Stomach (tissue), 9 donors: Measurements from ENCODE around the gene MAP2K4. TPM values are rescaled to one million over a fixed set of nuclear protein-coding genes. Genes with fewer than 3 reads are reported as not detected.

ENCODE experiments used
- DNase-seq, 2 donors: peaks; one replicate each; pipeline versions ENCODE4 v3.0.0 to v3.0.0-alpha.2; 2013 to 2019
- H3K27ac ChIP-seq, 5 donors: fragments of 200-600 bp in 4 of 5; sonication (generic) in 4 of 5; one replicate each; pipeline ENCODE4 v1.5.1; 2013 to 2019; ENCODE audit warnings: mild to moderate bottlenecking in 1 of 5, moderate library complexity in 1 of 5
- H3K27me3 ChIP-seq, 3 donors: fragments of 200-600 bp; sonication (generic); one replicate each; pipeline ENCODE4 v1.5.1; 2017 to 2019; ENCODE audit warnings: mixed run types in 1 of 3
- H3K36me3 ChIP-seq, 4 donors: fragments of 200-600 bp; sonication (generic); 1 replicate in 3 of 4; 2 replicates in 1 of 4; pipeline ENCODE4 v1.5.1; 2016 to 2019
- H3K4me1 ChIP-seq, 4 donors: fragments of 200-600 bp; sonication (generic); one replicate each; pipeline ENCODE4 v1.5.1; 2016 to 2019
- H3K4me3 ChIP-seq, 4 donors: fragments of 200-600 bp; sonication (generic) in 3 of 4; one replicate each; pipeline ENCODE4 v1.5.1; 2016 to 2019; ENCODE audit warnings: mild to moderate bottlenecking in 1 of 4
- H3K9me3 ChIP-seq, 4 donors: fragments of 200-600 bp; sonication (generic); one replicate each; pipeline ENCODE4 v1.5.1; 2016 to 2019
- EP300 ChIP-seq: sonication (generic); formaldehyde crosslinking; IDR thresholded peaks from one replicate; pipeline ENCODE4 v1.6.1; 2017; ENCODE audit warnings: antibody characterized with exemption
- POLR2A ChIP-seq, 4 donors: fragments of 450-650 bp; IDR thresholded peaks; one replicate each; pipeline ENCODE4 v1.6.1; 2016; ENCODE audit warnings: antibody characterized with exemption in 4 of 4, control low read depth in 2 of 4, mild to moderate bottlenecking in 1 of 4, moderate library complexity in 1 of 4
- POLR2AphosphoS5 ChIP-seq, 3 donors: sonication (generic); formaldehyde crosslinking; IDR thresholded peaks; one replicate each; pipeline ENCODE4 v1.6.1; 2016; ENCODE audit warnings: antibody characterized with exemption in 3 of 3
- WGBS, 5 donors: extraction: QIAGEN DNeasy Blood & Tissue Kit in 3 of 5; methylation state at CpG; one replicate each; pipeline versions ENCODE4 v1.1.5 to v1.1.7; 2013 to 2018; 5-methylcytosine and 5-hydroxymethylcytosine counted together
- intact Hi-C: fragments of 100-400 bp; cut with DNase I; formaldehyde crosslinking; loops from one replicate; pipeline ENCODE4 v1.15.1; 2023; ENCODE audit warnings: low total_unique reads
- polyA plus RNA-seq, 3 donors: library from polyadenylated mRNA; stranded (reverse); fragments of 200-250 nt; gene quantifications; one replicate each; pipeline ENCODE4 v1.2.3, GENCODE V29; 2013
- total RNA-seq, 5 donors: library from RNA; depleted of rRNA; stranded (reverse); fragments of >200 nt; gene quantifications; one replicate each; pipeline versions ENCODE4 v1.1.0 to v1.2.3, GENCODE V29; 2014 to 2016
- TF ChIP-seq, protein P1 (sequence below), 7 experiments: fragments of 450-650 bp in 4 of 7; fragments of 200-600 bp in 3 of 7; sonication (generic) in 3 of 7; IDR thresholded peaks; one replicate each; pipeline ENCODE4 v1.5.1; 2016 to 2019; ENCODE audit warnings: antibody characterized with exemption in 7 of 7, control low read depth in 2 of 7, mild to moderate bottlenecking in 1 of 7
- donor health status: healthy with polysubstance abuse.
- donor health status: Bipolar disorder and iron deficiency.
- donor health status: healthy.

The MAP2K4 gene
- total and polyA plus RNA-seq, 8 donors = 1.4 to 174 (median 21.9) TPM

DNA sequence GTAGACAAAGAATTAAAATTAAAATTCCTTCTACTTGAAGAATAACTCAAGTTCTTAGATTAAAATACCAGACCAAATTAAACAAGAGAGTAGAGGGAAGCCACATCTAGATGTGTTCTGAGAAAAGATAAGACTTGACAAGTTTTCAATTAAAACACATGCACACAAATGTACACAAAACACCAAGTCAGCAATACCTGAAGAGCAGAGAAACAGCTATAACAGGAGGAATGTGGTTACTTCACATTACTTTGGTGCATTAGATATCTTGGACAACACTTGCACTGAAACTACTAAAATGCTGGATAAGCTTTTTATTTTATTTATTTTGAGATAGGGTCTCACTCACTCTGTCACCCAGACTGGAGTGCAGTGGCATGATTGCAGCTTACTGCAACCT, 113.9 kb downstream of the MAP2K4 start:
- H3K36me3 ChIP-seq = peaks cover 0 to 67% (median 53%) of the 10 kb centered on the region in 4 donors
- no peaks in the 10 kb centered on the region for H3K27me3 ChIP-seq
- no peak overlapping the region for H3K4me3 ChIP-seq
- no peak for DNase-seq
- intact Hi-C loops = no loop called here
- peaks cover 0 to 11% (median 2%) of the 10 kb centered on the region in 4 donors for H3K9me3 ChIP-seq
- H3K4me1 ChIP-seq = no peaks in the 10 kb centered on the region
- no peak overlapping the region for H3K27ac ChIP-seq
- TF ChIP-seq, protein P1, sequence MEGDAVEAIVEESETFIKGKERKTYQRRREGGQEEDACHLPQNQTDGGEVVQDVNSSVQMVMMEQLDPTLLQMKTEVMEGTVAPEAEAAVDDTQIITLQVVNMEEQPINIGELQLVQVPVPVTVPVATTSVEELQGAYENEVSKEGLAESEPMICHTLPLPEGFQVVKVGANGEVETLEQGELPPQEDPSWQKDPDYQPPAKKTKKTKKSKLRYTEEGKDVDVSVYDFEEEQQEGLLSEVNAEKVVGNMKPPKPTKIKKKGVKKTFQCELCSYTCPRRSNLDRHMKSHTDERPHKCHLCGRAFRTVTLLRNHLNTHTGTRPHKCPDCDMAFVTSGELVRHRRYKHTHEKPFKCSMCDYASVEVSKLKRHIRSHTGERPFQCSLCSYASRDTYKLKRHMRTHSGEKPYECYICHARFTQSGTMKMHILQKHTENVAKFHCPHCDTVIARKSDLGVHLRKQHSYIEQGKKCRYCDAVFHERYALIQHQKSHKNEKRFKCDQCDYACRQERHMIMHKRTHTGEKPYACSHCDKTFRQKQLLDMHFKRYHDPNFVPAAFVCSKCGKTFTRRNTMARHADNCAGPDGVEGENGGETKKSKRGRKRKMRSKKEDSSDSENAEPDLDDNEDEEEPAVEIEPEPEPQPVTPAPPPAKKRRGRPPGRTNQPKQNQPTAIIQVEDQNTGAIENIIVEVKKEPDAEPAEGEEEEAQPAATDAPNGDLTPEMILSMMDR (IDR thresholded peaks at IDR 0.05) = no peak
- TF ChIP-seq POLR2AphosphoS5 (IDR thresholded peaks at IDR 0.05) (no peak), EP300 (no peak), POLR2A (IDR thresholded peaks at IDR 0.05) (no peak)

DNA sequence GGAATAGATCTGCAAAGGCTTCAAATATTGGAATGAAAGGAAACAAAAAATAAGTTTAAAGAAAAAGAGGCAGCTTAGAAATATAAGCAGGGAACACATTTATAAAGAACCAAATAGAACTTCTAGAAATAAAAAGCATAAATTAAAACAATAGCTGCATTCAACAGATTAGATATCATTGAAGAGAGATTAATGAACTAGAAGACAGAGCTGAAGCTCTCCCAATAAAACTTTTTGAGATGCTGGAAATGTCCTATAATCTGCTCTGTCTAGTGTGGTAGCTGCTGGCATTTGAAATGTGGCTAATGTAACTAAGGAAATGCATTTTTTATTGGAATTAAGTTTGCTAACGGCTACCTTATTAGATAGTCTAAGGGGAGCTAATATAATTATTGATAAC, 115.6 kb downstream of the MAP2K4 start:
- Histone ChIP-seq H3K36me3 (peaks cover 6 to 72% (median 52%) of the 10 kb centered on the region in 4 donors), H3K9me3 (peaks cover 0 to 11% (median 2%) of the 10 kb centered on the region in 4 donors), H3K4me1 (no peaks in the 10 kb centered on the region), H3K27me3 (no peaks in the 10 kb centered on the region), H3K27ac (no peak overlapping the region), H3K4me3 (no peak overlapping the region)
- WGBS, 5 donors = 94 to 97% (median 96%) methylated on average over 1 of the region's 1 CpG
- TF ChIP-seq POLR2AphosphoS5 (IDR thresholded peaks at IDR 0.05) (no peak), POLR2A (IDR thresholded peaks at IDR 0.05) (no peak), EP300 (no peak)
- TF ChIP-seq, protein P1 (IDR thresholded peaks at IDR 0.05) = no peak
- DNase-seq = no peak
- intact Hi-C loops = no loop called here

DNA sequence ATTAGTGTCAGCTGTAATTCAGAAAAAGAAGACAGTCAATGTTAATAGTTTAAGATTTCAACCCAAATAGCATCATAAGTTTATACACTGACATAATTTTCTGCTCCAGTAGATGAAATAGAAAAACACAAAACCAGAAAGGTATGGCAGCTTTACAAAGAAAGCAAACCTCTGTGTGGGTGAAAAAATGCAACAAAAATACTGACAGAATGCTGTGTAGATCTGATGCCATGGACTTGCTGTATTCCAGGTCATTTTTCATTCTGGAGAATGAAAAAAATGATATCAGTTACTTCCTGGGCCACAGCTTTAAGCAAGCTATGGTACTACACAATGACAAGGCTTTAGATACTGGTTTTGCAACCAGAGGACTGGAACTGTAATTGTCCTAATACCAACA, 116.0 kb downstream of the MAP2K4 start:
- no peak overlapping the region for H3K27ac ChIP-seq
- peaks cover 10 to 72% (median 52%) of the 10 kb centered on the region in 4 donors for H3K36me3 ChIP-seq
- H3K4me1 ChIP-seq = no peaks in the 10 kb centered on the region
- DNase-seq = no peak
- intact Hi-C loops = no loop called here
- H3K9me3 ChIP-seq = peaks cover 0 to 11% (median 2%) of the 10 kb centered on the region in 4 donors
- no peaks in the 10 kb centered on the region for H3K27me3 ChIP-seq
- TF ChIP-seq, protein P1 (IDR thresholded peaks at IDR 0.05) = no peak
- no peak for TF ChIP-seq EP300
- TF ChIP-seq POLR2A (IDR thresholded peaks at IDR 0.05) = no peak
- TF ChIP-seq POLR2AphosphoS5 (IDR thresholded peaks at IDR 0.05) = no peak
- H3K4me3 ChIP-seq = no peak overlapping the region

DNA sequence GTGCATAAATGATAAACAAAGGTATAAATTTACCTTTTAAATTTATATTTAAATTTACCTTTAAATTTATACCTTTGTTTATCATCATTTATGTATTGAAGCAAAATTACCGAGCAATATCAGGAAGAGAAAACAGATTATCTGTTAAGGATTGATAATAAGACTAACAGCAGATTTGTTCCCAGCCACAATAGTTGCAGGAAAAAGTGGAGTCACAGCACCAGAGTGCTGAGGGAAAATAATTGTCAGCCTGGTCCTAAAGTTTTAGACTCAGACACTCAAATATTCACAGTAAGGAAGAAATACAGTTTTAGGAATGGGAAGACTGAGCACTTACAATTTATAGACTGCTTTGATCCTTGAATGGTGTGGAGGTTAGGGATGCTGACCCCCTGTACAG, 117.2 kb downstream of the MAP2K4 start:
- TF ChIP-seq, protein P1 (IDR thresholded peaks at IDR 0.05) = no peak
- TF ChIP-seq POLR2AphosphoS5 (IDR thresholded peaks at IDR 0.05) (no peak), POLR2A (IDR thresholded peaks at IDR 0.05) (no peak), EP300 (no peak)
- peaks cover 0 to 11% (median 2%) of the 10 kb centered on the region in 4 donors for H3K9me3 ChIP-seq
- no peak for DNase-seq
- no peak overlapping the region for H3K27ac ChIP-seq
- peaks cover 21 to 72% (median 57%) of the 10 kb centered on the region in 4 donors for H3K36me3 ChIP-seq
- intact Hi-C loops = no loop called here
- 89 to 96% (median 94%) methylated on average over 1 of the region's 1 CpG for WGBS, 5 donors
- H3K27me3 ChIP-seq = no peaks in the 10 kb centered on the region
- no peaks in the 10 kb centered on the region for H3K4me1 ChIP-seq
- H3K4me3 ChIP-seq = no peak overlapping the region
